K562 (cell line): ENCODE measurements around the gene IP6K3. TPM values are rescaled to one million over a fixed set of nuclear protein-coding genes. Genes with fewer than 3 reads are reported as not detected.

Experiments
- ATAC-seq: fragments of 200-7000 bp; cut with Tn5 transposase; 3 replicates; pipeline ENCODE4 v1.9.1; 2020; ENCODE audit warnings: moderate library complexity
- BruUV-seq: library from RNA; stranded (reverse); fragments of 400-500 nt; replicated peaks from 2 replicates; lab custom pipeline; 2021; lab: Mats Ljungman, UMichigan
- CTCF ChIA-PET: fragments of 300-600 bp; formaldehyde crosslinking; extraction: SDS; loops from one replicate; lab custom pipeline; 2021; ENCODE audit warnings: low intra/inter-chr PET ratio; lab: Yijun Ruan, JAX
- POLR2A ChIA-PET: fragments of 300-600, 350-650 bp; sonication (Branson Sonifier 250); formaldehyde crosslinking; extraction: SDS; loops from one replicate; lab custom pipeline; 2021; ENCODE audit warnings: antibody characterized with exemption, inconsistent platforms; lab: Yijun Ruan, JAX
- DNase-seq, 4 experiments: peaks; one replicate each; pipeline versions ENCODE4 v3.0.0 to v3.0.0-alpha.2; 2011 to 2018; ENCODE audit warnings: low spot score in 3 of 4, mixed read lengths in 3 of 4; ENCODE audit errors: extremely low read depth in 1 of 4
- FAIRE-seq: peaks from 2 replicates; lab custom pipeline; 2011; peaks lifted over from hg19 to GRCh38; lab: Jason Lieb, UNC
- H2AFZ ChIP-seq: 2 replicates; pipeline ENCODE4 v1.6.0; 2011; ENCODE audit warnings: low read depth, low read length, control low read depth, inconsistent platforms
- H3K27ac ChIP-seq: fragments of 200-600 bp; 3 replicates; pipeline ENCODE4 v1.8.0; 2011; ENCODE audit warnings: low read depth, mild to moderate bottlenecking, control low read depth, inconsistent platforms, low read length, moderate library complexity, mixed read lengths; ENCODE audit errors: extremely low read depth
- H3K27me3 ChIP-seq, 2 experiments: fragments of 300-600 bp in 1 of 2; 2 replicates in 1 of 2; 3 replicates in 1 of 2; pipeline versions ENCODE4 v1.6.0 to v1.8.0; 2011; ENCODE audit warnings: inconsistent platforms in 2 of 2, low read length in 2 of 2, mild to moderate bottlenecking in 1 of 2, mixed read lengths in 1 of 2, moderate library complexity in 1 of 2; ENCODE audit not compliant: control insufficient read depth in 2 of 2, insufficient read depth in 2 of 2
- H3K36me3 ChIP-seq: fragments of 300-600 bp; 3 replicates; pipeline ENCODE4 v1.8.0; 2011; ENCODE audit warnings: mild to moderate bottlenecking, low read length, inconsistent platforms; ENCODE audit not compliant: control insufficient read depth, insufficient read depth
- H3K4me1 ChIP-seq, 2 experiments: fragments of 200-600 bp in 1 of 2; replicated peaks in 1 of 2; 2 replicates in 1 of 2; 3 replicates in 1 of 2; pipeline versions ENCODE4 v1.5.1 to v1.8.0; 2011; ENCODE audit warnings: inconsistent platforms in 2 of 2, low read length in 2 of 2, mild to moderate bottlenecking in 1 of 2, mixed read lengths in 1 of 2, moderate library complexity in 1 of 2; ENCODE audit not compliant: control insufficient read depth in 2 of 2, insufficient read depth in 2 of 2
- H3K4me2 ChIP-seq: 2 replicates; pipeline ENCODE4 v1.6.1; 2011; ENCODE audit warnings: low read length, control low read depth, inconsistent platforms, mixed read lengths; ENCODE audit not compliant: insufficient read depth
- H3K4me3 ChIP-seq: fragments of 200-600 bp; sonication (generic), shearing (Covaris generic); 2 replicates; pipeline ENCODE4 v1.5.1; 2016; ENCODE audit warnings: control low read depth, inconsistent platforms
- H3K79me2 ChIP-seq: fragments of 200-600 bp; 3 replicates; pipeline ENCODE4 v1.8.0; 2011; ENCODE audit warnings: low read length, inconsistent platforms; ENCODE audit not compliant: control insufficient read depth, insufficient read depth
- H3K9ac ChIP-seq, 2 experiments: 2 replicates each; pipeline versions ENCODE4 v1.6.0 to v1.6.1; 2011; ENCODE audit warnings: low read depth in 2 of 2, low read length in 2 of 2, control low read depth in 1 of 2, inconsistent platforms in 1 of 2, mild to moderate bottlenecking in 1 of 2, mixed read lengths in 1 of 2; ENCODE audit not compliant: insufficient read depth in 1 of 2
- H3K9me1 ChIP-seq: one replicate; pipeline ENCODE4 v1.6.0; 2011; ENCODE audit warnings: inconsistent platforms, mild to moderate bottlenecking, low read length, moderate library complexity; ENCODE audit not compliant: control insufficient read depth, insufficient read depth
- H3K9me3 ChIP-seq: replicated peaks from 2 replicates; pipeline ENCODE4 v1.5.1; 2011; ENCODE audit warnings: low read depth, low read length, inconsistent platforms; ENCODE audit not compliant: control insufficient read depth, insufficient read depth
- H4K20me1 ChIP-seq: replicated peaks from 2 replicates; pipeline ENCODE4 v1.6.1; 2011; ENCODE audit warnings: low read length, inconsistent platforms, mixed read lengths; ENCODE audit not compliant: control insufficient read depth, insufficient read depth
- RAD21 ChIP-seq, 2 experiments: fragments of 250-450 bp in 1 of 2; fragments of 450-650 bp in 1 of 2; sonication (Bioruptor Pico) in 1 of 2; formaldehyde crosslinking in 1 of 2; IDR thresholded peaks in 1 of 2; conservative IDR thresholded peaks in 1 of 2; 2 replicates each; pipeline versions ENCODE4 v1.4.0 to v1.8.0; 2020 to 2022; ENCODE audit warnings: mild to moderate bottlenecking in 2 of 2, moderate library complexity in 1 of 2
- RNF2 ChIP-seq: sonication (generic); IDR thresholded peaks from 2 replicates; pipeline ENCODE4 v1.6.1; 2016
- SPI1 ChIP-seq: IDR thresholded peaks from 2 replicates; pipeline ENCODE4 v1.6.1; 2011; ENCODE audit warnings: low read depth, low read length, control low read depth, borderline replicate concordance
- ZBTB33 ChIP-seq: sonication (generic); formaldehyde crosslinking; IDR thresholded peaks from 2 replicates; pipeline ENCODE4 v1.8.1; 2023; ENCODE audit warnings: mild to moderate bottlenecking, missing genetic modification reagents
- WGBS: fragments of 100-300 bp; shearing (Covaris generic); methylation state at CpG from one replicate; pipeline ENCODE4 v1.1.6; 2016; ENCODE audit warnings: low coverage, mixed read lengths; ENCODE audit not compliant: insufficient coverage; ENCODE audit errors: missing lambda C conversion rate; 5-methylcytosine and 5-hydroxymethylcytosine counted together
- in situ Hi-C: fragments of 300-500 bp; cut with MboI; formaldehyde crosslinking; loops from 4 replicates; pipeline ENCODE4 v1.15.0; 2018; ENCODE audit warnings: inconsistent platforms, mixed read lengths
- intact Hi-C: fragments of 100-400 bp; cut with micrococcal nuclease; formaldehyde crosslinking; loops from 2 replicates; pipeline ENCODE4 v1.14.2; 2022
- polyA plus RNA-seq, 8 experiments: library from polyadenylated mRNA; depleted of rRNA in 4 of 8; stranded (reverse) in 5 of 8; unstranded in 3 of 8; fragments of >200 nt; fragmentation: Nextera tagmentation in 2 of 8; fragmentation: Illumina TruSeq in 1 of 8; extraction: Ambion mirVana in 2 of 8; extraction: Trizol in 1 of 8; gene quantifications; 2 replicates each; pipeline versions ENCODE4 v1.2.1 to v1.2.3, GENCODE V29; 2011 to 2014; ENCODE audit warnings: inconsistent platforms in 1 of 8, missing spikeins in 1 of 8
- total RNA-seq, 7 experiments: library from RNA; depleted of rRNA in 6 of 7; stranded (reverse); fragments of >200 nt in 6 of 7; fragmentation: Illumina TruSeq in 2 of 7; extraction: Trizol in 2 of 7; gene quantifications; 2 replicates each; pipeline versions ENCODE4 v1.2.1 to v1.2.3, GENCODE V29; 2011 to 2021; ENCODE audit warnings: low replicate concordance in 1 of 7
- TF ChIP-seq, protein P1 (sequence below), 3 experiments: IDR thresholded peaks in 2 of 3; conservative IDR thresholded peaks in 1 of 3; 2 replicates each; pipeline ENCODE4 v1.5.1; 2011 to 2012; ENCODE audit warnings: low read length in 3 of 3, mild to moderate bottlenecking in 3 of 3, control low read depth in 2 of 3, improper control_type of control experiment in 1 of 3, inconsistent platforms in 1 of 3, low read depth in 1 of 3, mixed read lengths in 1 of 3, moderate library complexity in 1 of 3; ENCODE audit not compliant: insufficient read depth in 2 of 3
- TF ChIP-seq, protein P2 (sequence below): fragments of 450-650 bp; IDR thresholded peaks from 2 replicates; pipeline ENCODE4 v1.6.1; 2017; ENCODE audit warnings: antibody characterized with exemption

Gene IP6K3
- total and polyA plus RNA-seq, 9 of the 15 experiments (the other 6 are each of a cell fraction or from before 2014, with no cell fraction given) = not detected

GRCh38 chr6:33779290-33779689 is 32.6 kb upstream of the IP6K3 start:
- no peaks in the 10 kb centered on the region for H4K20me1 ChIP-seq
- FAIRE-seq (peak; percentile 55), DNase-seq (peak; percentile 27 to 53 (median 46)), ATAC-seq (peak; percentile 74)
- no peak for TF ChIP-seq RNF2
- peak; percentile 18; the same call in 1 of the 2 replicates for TF ChIP-seq SPI1
- TF ChIP-seq, protein P1, sequence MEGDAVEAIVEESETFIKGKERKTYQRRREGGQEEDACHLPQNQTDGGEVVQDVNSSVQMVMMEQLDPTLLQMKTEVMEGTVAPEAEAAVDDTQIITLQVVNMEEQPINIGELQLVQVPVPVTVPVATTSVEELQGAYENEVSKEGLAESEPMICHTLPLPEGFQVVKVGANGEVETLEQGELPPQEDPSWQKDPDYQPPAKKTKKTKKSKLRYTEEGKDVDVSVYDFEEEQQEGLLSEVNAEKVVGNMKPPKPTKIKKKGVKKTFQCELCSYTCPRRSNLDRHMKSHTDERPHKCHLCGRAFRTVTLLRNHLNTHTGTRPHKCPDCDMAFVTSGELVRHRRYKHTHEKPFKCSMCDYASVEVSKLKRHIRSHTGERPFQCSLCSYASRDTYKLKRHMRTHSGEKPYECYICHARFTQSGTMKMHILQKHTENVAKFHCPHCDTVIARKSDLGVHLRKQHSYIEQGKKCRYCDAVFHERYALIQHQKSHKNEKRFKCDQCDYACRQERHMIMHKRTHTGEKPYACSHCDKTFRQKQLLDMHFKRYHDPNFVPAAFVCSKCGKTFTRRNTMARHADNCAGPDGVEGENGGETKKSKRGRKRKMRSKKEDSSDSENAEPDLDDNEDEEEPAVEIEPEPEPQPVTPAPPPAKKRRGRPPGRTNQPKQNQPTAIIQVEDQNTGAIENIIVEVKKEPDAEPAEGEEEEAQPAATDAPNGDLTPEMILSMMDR (IDR thresholded peaks at IDR 0.05 in 2 of 3, conservative IDR thresholded peaks at IDR 0.05 in 1 of 3; ENCODE audit: insufficient read depth in 2 of 3, low read depth in 1 of 3, low read length in 3 of 3) = peak; percentile 31 to 44 (median 32); a peak in 4 of 6 replicates
- peak; percentile 73; the same call in 1 of the 2 replicates for TF ChIP-seq ZBTB33 (CRISPR knock-in tag)
- TF ChIP-seq, protein P2, sequence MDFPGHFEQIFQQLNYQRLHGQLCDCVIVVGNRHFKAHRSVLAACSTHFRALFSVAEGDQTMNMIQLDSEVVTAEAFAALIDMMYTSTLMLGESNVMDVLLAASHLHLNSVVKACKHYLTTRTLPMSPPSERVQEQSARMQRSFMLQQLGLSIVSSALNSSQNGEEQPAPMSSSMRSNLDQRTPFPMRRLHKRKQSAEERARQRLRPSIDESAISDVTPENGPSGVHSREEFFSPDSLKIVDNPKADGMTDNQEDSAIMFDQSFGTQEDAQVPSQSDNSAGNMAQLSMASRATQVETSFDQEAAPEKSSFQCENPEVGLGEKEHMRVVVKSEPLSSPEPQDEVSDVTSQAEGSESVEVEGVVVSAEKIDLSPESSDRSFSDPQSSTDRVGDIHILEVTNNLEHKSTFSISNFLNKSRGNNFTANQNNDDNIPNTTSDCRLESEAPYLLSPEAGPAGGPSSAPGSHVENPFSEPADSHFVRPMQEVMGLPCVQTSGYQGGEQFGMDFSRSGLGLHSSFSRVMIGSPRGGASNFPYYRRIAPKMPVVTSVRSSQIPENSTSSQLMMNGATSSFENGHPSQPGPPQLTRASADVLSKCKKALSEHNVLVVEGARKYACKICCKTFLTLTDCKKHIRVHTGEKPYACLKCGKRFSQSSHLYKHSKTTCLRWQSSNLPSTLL = no peak
- 0 out of 4 replicates have a peak, but pooled peaks of 1 of the 2 experiments have one; percentile 15 for TF ChIP-seq RAD21 (CRISPR knock-in tag; conservative IDR thresholded peaks at IDR 0.05 in 1 of 2, IDR thresholded peaks at IDR 0.05 in 1 of 2)
- no peaks in the 10 kb centered on the region for H3K9me1 ChIP-seq
- no peaks in the 10 kb centered on the region for H3K9me3 ChIP-seq
- no peak overlapping the region for H3K4me2 ChIP-seq
- H3K4me3 ChIP-seq = no peak overlapping the region
- no TSS peak for BruUV-seq
- H2AFZ ChIP-seq = no peak overlapping the region
- no peaks in the 10 kb centered on the region for H3K79me2 ChIP-seq
- no peaks in the 10 kb centered on the region for H3K27me3 ChIP-seq
- peaks cover 90% of the 10 kb centered on the region; the same call in 2 of the 3 replicates for H3K36me3 ChIP-seq
- no peak overlapping the region for H3K27ac ChIP-seq
- 77% methylated on average over 7 of the region's 7 CpGs for WGBS
- H3K4me1 ChIP-seq = peaks cover 0 to 5% of the 10 kb centered on the region in 2 experiments; a peak in 1 of 5 replicates
- CTCF ChIA-PET = no interaction called here
- in situ Hi-C loops (no loop called here), intact Hi-C loops (no loop called here)
- POLR2A ChIA-PET = interaction anchor here (0.8 to 7.0 kb wide), 3 partner anchors 8 to 831 kb away, joined by 3 to 36 read pairs (median 12); partner anchors contain the start of gene LEMD2
- H3K9ac ChIP-seq = no peak overlapping the region
